OCI-LY1 (cell line): ENCODE data around the gene ITGA1.

Experiments used
- H2AFZ ChIP-seq: fragments of 200-600 bp; sonication (generic), shearing (Covaris generic); 2 replicates; pipeline ENCODE4 v1.6.0; 2014; ENCODE audit warnings: antibody characterized with exemption, mild to moderate bottlenecking, low read length
- H3F3A ChIP-seq: fragments of 200-600 bp; sonication (generic), shearing (Covaris generic); 2 replicates; pipeline ENCODE4 v1.6.0; 2014; ENCODE audit warnings: mild to moderate bottlenecking, antibody characterized with exemption, low read length, moderate library complexity; ENCODE audit not compliant: insufficient read depth
- H3K27ac ChIP-seq: fragments of 200-600 bp; sonication (generic); 2 replicates; pipeline ENCODE4 v1.5.1; 2014; ENCODE audit warnings: low read length, mixed run types, mild to moderate bottlenecking, low read depth; ENCODE audit not compliant: poor library complexity, severe bottlenecking
- H3K27me3 ChIP-seq: fragments of 200-600 bp; sonication (generic); 2 replicates; pipeline ENCODE4 v1.6.0; 2014; ENCODE audit warnings: antibody characterized with exemption, mild to moderate bottlenecking, low read length, moderate library complexity; ENCODE audit not compliant: insufficient read depth
- H3K36me3 ChIP-seq: fragments of 200-600 bp; sonication (generic); 2 replicates; pipeline ENCODE4 v1.6.1; 2014; ENCODE audit warnings: mild to moderate bottlenecking, antibody characterized with exemption, low read length, moderate library complexity, mixed read lengths; ENCODE audit not compliant: insufficient read depth
- H3K4me1 ChIP-seq: fragments of 200-600 bp; sonication (generic); 2 replicates; pipeline ENCODE4 v1.5.1; 2014; ENCODE audit warnings: mild to moderate bottlenecking, low read length, moderate library complexity; ENCODE audit not compliant: insufficient read depth, severe bottlenecking
- H3K4me2 ChIP-seq: fragments of 200-600 bp; sonication (generic), shearing (Covaris generic); 2 replicates; pipeline ENCODE4 v1.6.1; 2014; ENCODE audit warnings: low read length
- H3K4me3 ChIP-seq: fragments of 200-600 bp; sonication (generic); 2 replicates; pipeline ENCODE4 v1.5.1; 2014; ENCODE audit warnings: low read length, low read depth, mild to moderate bottlenecking, mixed read lengths; ENCODE audit not compliant: poor library complexity, severe bottlenecking
- H3K79me2 ChIP-seq: fragments of 200-600 bp; shearing (Covaris generic); 2 replicates; pipeline ENCODE4 v1.6.1; 2016; ENCODE audit warnings: mixed run types, low read length, mixed read lengths; ENCODE audit not compliant: insufficient read depth
- H3K9ac ChIP-seq: fragments of 200-600 bp; sonication (generic), shearing (Covaris generic); 2 replicates; pipeline ENCODE4 v1.6.1; 2014; ENCODE audit warnings: mild to moderate bottlenecking, low read length, mixed read lengths
- H3K9me2 ChIP-seq: fragments of 200-600 bp; sonication (generic), shearing (Covaris generic); 2 replicates; pipeline ENCODE4 v1.6.1; 2014; ENCODE audit warnings: low read depth, mild to moderate bottlenecking, low read length, mixed read lengths
- H3K9me3 ChIP-seq: fragments of 200-600 bp; shearing (Covaris generic); 2 replicates; pipeline ENCODE4 v1.6.1; 2014; ENCODE audit warnings: low read length, mixed read lengths
- H4K20me1 ChIP-seq: fragments of 200-600 bp; sonication (generic), shearing (Covaris generic); 2 replicates; pipeline ENCODE4 v1.6.0; 2016; ENCODE audit warnings: mild to moderate bottlenecking, low read length; ENCODE audit not compliant: insufficient read depth
- CTCF ChIP-seq: fragments of 200-600 bp; sonication (generic), shearing (Covaris generic); IDR thresholded peaks from 2 replicates; pipeline ENCODE4 v1.5.1; 2017; ENCODE audit warnings: mild to moderate bottlenecking, antibody characterized with exemption, low read length, moderate library complexity, mixed read lengths
- EZH2 ChIP-seq: fragments of 200-600 bp; sonication (generic), shearing (Covaris generic); IDR thresholded peaks from 2 replicates; pipeline ENCODE4 v1.8.0; 2017; ENCODE audit warnings: borderline replicate concordance, mixed run types, mild to moderate bottlenecking, antibody characterized with exemption, low read length, moderate library complexity, mixed read lengths

ITGA1 gene

GRCh38 chr5:52943808-52944207 lies 156.1 kb downstream of the ITGA1 start:
- no peaks in the 10 kb centered on the region for H4K20me1 ChIP-seq
- H3F3A ChIP-seq = no peaks in the 10 kb centered on the region
- H2AFZ ChIP-seq = no peak overlapping the region
- H3K36me3 ChIP-seq = no peaks in the 10 kb centered on the region
- H3K4me1 ChIP-seq = no peaks in the 10 kb centered on the region
- H3K4me2 ChIP-seq = no peak overlapping the region
- H3K27ac ChIP-seq = no peak overlapping the region
- no peaks in the 10 kb centered on the region for H3K79me2 ChIP-seq
- H3K9me2 ChIP-seq = no peaks in the 10 kb centered on the region
- H3K4me3 ChIP-seq = no peak overlapping the region
- H3K9me3 ChIP-seq = no peaks in the 10 kb centered on the region
- no peaks in the 10 kb centered on the region for H3K27me3 ChIP-seq
- no peak overlapping the region for H3K9ac ChIP-seq
- TF ChIP-seq CTCF = no peak
- TF ChIP-seq EZH2 = no peak

- Histone ChIP-seq H3K9ac (no peak overlapping the region), H3K9me2 (no peaks in the 10 kb centered on the region), H3K36me3 (no peaks in the 10 kb centered on the region), H2AFZ (no peak overlapping the region), H3K79me2 (no peaks in the 10 kb centered on the region), H3K9me3 (no peaks in the 10 kb centered on the region), H3K4me2 (peak overlapping the region; percentile 29), H4K20me1 (no peaks in the 10 kb centered on the region), H3K27ac (no peak overlapping the region), H3K4me3 (peak overlapping the region; percentile 5), H3K4me1 (no peaks in the 10 kb centered on the region), H3K27me3 (no peaks in the 10 kb centered on the region), H3F3A (no peaks in the 10 kb centered on the region)
- no peak for TF ChIP-seq EZH2
Observed at GRCh38 chr5:52945040-52945439, 157.3 kb downstream of the ITGA1 start.

GRCh38 chr5:52947208-52947607 lies 159.5 kb downstream of the ITGA1 start:
- TF ChIP-seq EZH2 (no peak), CTCF (no peak)

GRCh38 chr5:52947851-52948250 lies 160.1 kb downstream of the ITGA1 start:
- Histone ChIP-seq H3K36me3 (no peaks in the 10 kb centered on the region), H3K79me2 (no peaks in the 10 kb centered on the region), H3K9me3 (no peaks in the 10 kb centered on the region), H2AFZ (no peak overlapping the region), H3K4me3 (no peak overlapping the region), H3K27me3 (no peaks in the 10 kb centered on the region), H3K9me2 (no peaks in the 10 kb centered on the region), H4K20me1 (no peaks in the 10 kb centered on the region), H3K9ac (no peak overlapping the region), H3K4me1 (no peaks in the 10 kb centered on the region), H3F3A (no peaks in the 10 kb centered on the region), H3K4me2 (no peak overlapping the region), H3K27ac (no peak overlapping the region)
- TF ChIP-seq CTCF (no peak), EZH2 (no peak)

More at GRCh38 chr5:52947208-52947607, 159.5 kb downstream of the ITGA1 start:
- Histone ChIP-seq H3F3A (no peaks in the 10 kb centered on the region), H4K20me1 (no peaks in the 10 kb centered on the region), H3K9me2 (no peaks in the 10 kb centered on the region), H3K9ac (no peak overlapping the region), H2AFZ (no peak overlapping the region), H3K27me3 (no peaks in the 10 kb centered on the region), H3K36me3 (no peaks in the 10 kb centered on the region), H3K4me1 (no peaks in the 10 kb centered on the region), H3K79me2 (no peaks in the 10 kb centered on the region), H3K9me3 (no peaks in the 10 kb centered on the region), H3K27ac (no peak overlapping the region), H3K4me2 (no peak overlapping the region), H3K4me3 (no peak overlapping the region)
